GM19043 (cell line): ENCODE results near the gene ACSL6.

ENCODE experiments used
- ATAC-seq: cut with Tn5 transposase; IDR thresholded peaks from one replicate; pipeline ENCODE4 v1.9.1; 2021; ENCODE audit warnings: low read depth; ENCODE audit not compliant: unreplicated experiment

The ACSL6 gene

GRCh38 chr5:132049559-132049958 is 38.1 kb upstream of the ACSL6 start:
- ATAC-seq: no peak

GRCh38 chr5:132049093-132049492 is 37.6 kb upstream of the ACSL6 start:
- no peak for ATAC-seq

GRCh38 chr5:132046880-132047299 is 35.4 kb upstream of the ACSL6 start:
- no peak for ATAC-seq

GRCh38 chr5:132044207-132044606 is 32.7 kb upstream of the ACSL6 start:
- no peak for ATAC-seq

GRCh38 chr5:132037353-132037752 is 25.9 kb upstream of the ACSL6 start:
- no peak for ATAC-seq

GRCh38 chr5:132033122-132033521 is 21.7 kb upstream of the ACSL6 start:
- no peak for ATAC-seq

GRCh38 chr5:132032196-132032595 is 20.7 kb upstream of the ACSL6 start:
- ATAC-seq: no peak

- ATAC-seq: no peak
Measured at GRCh38 chr5:132030610-132031009, 19.2 kb upstream of the ACSL6 start.

- ATAC-seq: no peak
Measured at GRCh38 chr5:132029609-132030330, 18.3 kb upstream of the ACSL6 start.

- ATAC-seq: no peak
Measured at GRCh38 chr5:132027027-132027426, 15.6 kb upstream of the ACSL6 start.

GRCh38 chr5:132026516-132027008 is 15.1 kb upstream of the ACSL6 start:
- ATAC-seq: no peak

GRCh38 chr5:132025403-132025971 is 14.0 kb upstream of the ACSL6 start:
- ATAC-seq: no peak

- ATAC-seq: no peak
Measured at GRCh38 chr5:132024789-132025402, 13.4 kb upstream of the ACSL6 start.

- ATAC-seq: no peak
Measured at GRCh38 chr5:132024117-132024435, 12.6 kb upstream of the ACSL6 start.

GRCh38 chr5:132023258-132024116 is 12.0 kb upstream of the ACSL6 start:
- ATAC-seq: no peak

GRCh38 chr5:132022737-132023136 is 11.3 kb upstream of the ACSL6 start:
- no peak for ATAC-seq

- no peak for ATAC-seq
Measured at GRCh38 chr5:132021654-132022053, 10.2 kb upstream of the ACSL6 start.

GRCh38 chr5:132020568-132021339 is 9.3 kb upstream of the ACSL6 start:
- peak; percentile 12 for ATAC-seq

GRCh38 chr5:132019857-132020555 is 8.5 kb upstream of the ACSL6 start:
- ATAC-seq: peak; percentile 97

GRCh38 chr5:132019337-132019736 is 7.9 kb upstream of the ACSL6 start:
- ATAC-seq: no peak
